Lung (tissue), 12 donors: ENCODE results near the gene WDR19. TPM values are rescaled to one million over a fixed set of nuclear protein-coding genes. Genes with fewer than 3 reads are reported as not detected.

Source experiments
- ATAC-seq: fragments of 200-7000 bp; cut with Tn5 transposase; one replicate; pipeline ENCODE4 v1.9.1; 2020; ENCODE audit warnings: moderate number of reproducible peaks; ENCODE audit not compliant: insufficient read depth, low FRiP score
- DNase-seq, 3 donors: peaks; one replicate each; pipeline ENCODE4 v3.0.0-alpha.2; 2013 to 2017
- H3K27ac ChIP-seq, 2 donors: one replicate each; pipeline ENCODE4 v1.5.1; 2013; ENCODE audit warnings: mild to moderate bottlenecking in 2 of 2, moderate library complexity in 2 of 2, control low read depth in 1 of 2, inconsistent platforms in 1 of 2, low read depth in 1 of 2, low read length in 1 of 2
- H3K27me3 ChIP-seq, 3 donors: one replicate each; pipeline ENCODE4 v1.5.1; 2013; ENCODE audit warnings: low read length in 2 of 3; ENCODE audit not compliant: control insufficient read depth in 3 of 3, insufficient read depth in 3 of 3
- H3K36me3 ChIP-seq, 4 donors: one replicate each; pipeline ENCODE4 v1.5.1; 2013; ENCODE audit warnings: low read length in 4 of 4, mild to moderate bottlenecking in 1 of 4, moderate library complexity in 1 of 4; ENCODE audit not compliant: control insufficient read depth in 4 of 4, insufficient read depth in 4 of 4
- H3K4me1 ChIP-seq, 5 donors: one replicate each; pipeline ENCODE4 v1.5.1; 2013; ENCODE audit warnings: low read length in 5 of 5, mild to moderate bottlenecking in 2 of 5, moderate library complexity in 1 of 5; ENCODE audit not compliant: control insufficient read depth in 5 of 5, insufficient read depth in 5 of 5
- H3K4me3 ChIP-seq: one replicate; pipeline ENCODE4 v1.5.1; 2013; ENCODE audit warnings: mild to moderate bottlenecking, control low read depth, moderate library complexity
- H3K9ac ChIP-seq, 2 donors: one replicate each; pipeline ENCODE4 v1.5.1; 2013; ENCODE audit warnings: low read length in 2 of 2, control low read depth in 1 of 2; ENCODE audit not compliant: insufficient read depth in 1 of 2
- H3K9me3 ChIP-seq, 4 donors: one replicate each; pipeline ENCODE4 v1.5.1; 2013; ENCODE audit warnings: low read length in 3 of 4, mild to moderate bottlenecking in 1 of 4, moderate library complexity in 1 of 4; ENCODE audit not compliant: control insufficient read depth in 4 of 4, insufficient read depth in 3 of 4
- CTCF ChIP-seq: IDR thresholded peaks from 2 replicates; pipeline ENCODE4 v1.5.1; 2012; ENCODE audit warnings: mild to moderate bottlenecking; ENCODE audit errors: control extremely low read depth, extremely low read depth
- WGBS, 2 donors: extraction: QIAGEN DNeasy Blood & Tissue Kit; methylation state at CpG; one replicate each; pipeline ENCODE4 v1.1.7; 2013; 5-methylcytosine and 5-hydroxymethylcytosine counted together
- polyA plus RNA-seq, 2 donors: library from polyadenylated mRNA; stranded (reverse); fragments of 200-250 nt; gene quantifications; one replicate each; pipeline ENCODE4 v1.2.1, GENCODE V29; 2013
- total RNA-seq, 2 donors: library from RNA; depleted of rRNA in 1 of 2; stranded (reverse); fragments of >200 nt in 1 of 2; gene quantifications; one replicate each; pipeline ENCODE4 v1.2.1, GENCODE V29; 2014 to 2021
- donor health status: control.
- donor health status: control.
- donor health status: Bipolar disorder and iron deficiency.
- donor health status: healthy.
- donor health status: DM: yes; HTN: yes; CAD: no.

Gene WDR19
- total and polyA plus RNA-seq, 4 donors = 14.4 to 75.4 (median 40.5) TPM

GRCh38 chr4:39227906-39228305 is 45.6 kb downstream of the WDR19 start:
- 94 to 96% methylated on average over 2 of the region's 2 CpGs for WGBS, 2 donors
- H3K27ac ChIP-seq = no peak overlapping the region

GRCh38 chr4:39228377-39228776 is 46.0 kb downstream of the WDR19 start:
- no peak for TF ChIP-seq CTCF
- 94 to 96% methylated on average over 4 of the region's 4 CpGs for WGBS, 2 donors
- no peak for DNase-seq
- Histone ChIP-seq H3K27ac (no peak overlapping the region), H3K9me3 (no peaks in the 10 kb centered on the region), H3K27me3 (no peaks in the 10 kb centered on the region), H3K36me3 (peaks cover 2 to 16% (median 9%) of the 10 kb centered on the region in 4 donors), H3K4me1 (no peaks in the 10 kb centered on the region), H3K4me3 (no peak overlapping the region), H3K9ac (no peak overlapping the region)
- ATAC-seq = no peak

More at GRCh38 chr4:39227906-39228305, 45.6 kb downstream of the WDR19 start:
- no peaks in the 10 kb centered on the region for H3K27me3 ChIP-seq
- ATAC-seq (no peak), DNase-seq (no peak)
- no peak overlapping the region for H3K9ac ChIP-seq
- TF ChIP-seq CTCF = no peak
- H3K36me3 ChIP-seq = peaks cover 2 to 12% (median 9%) of the 10 kb centered on the region in 4 donors
- H3K4me1 ChIP-seq = no peaks in the 10 kb centered on the region
- H3K4me3 ChIP-seq = no peak overlapping the region
- no peaks in the 10 kb centered on the region for H3K9me3 ChIP-seq

GRCh38 chr4:39230462-39230861 is 48.1 kb downstream of the WDR19 start:
- Histone ChIP-seq H3K36me3 (peaks cover 2 to 17% (median 11%) of the 10 kb centered on the region in 4 donors), H3K4me3 (no peak overlapping the region), H3K27ac (no peak overlapping the region), H3K4me1 (no peaks in the 10 kb centered on the region), H3K27me3 (no peaks in the 10 kb centered on the region), H3K9me3 (no peaks in the 10 kb centered on the region), H3K9ac (no peak overlapping the region)
- ATAC-seq (no peak), DNase-seq (no peak)
- 90 to 97% methylated on average over 2 of the region's 2 CpGs for WGBS, 2 donors
- no peak for TF ChIP-seq CTCF

- Histone ChIP-seq H3K27ac (no peak overlapping the region), H3K36me3 (peaks cover 4 to 26% (median 12%) of the 10 kb centered on the region in 4 donors), H3K27me3 (no peaks in the 10 kb centered on the region), H3K9ac (no peak overlapping the region), H3K4me3 (no peak overlapping the region), H3K4me1 (no peaks in the 10 kb centered on the region), H3K9me3 (no peaks in the 10 kb centered on the region)
- ATAC-seq = no peak
- no peak for DNase-seq
- 97% methylated on average over 3 of the region's 3 CpGs for WGBS, 2 donors
- no peak for TF ChIP-seq CTCF
These were observed 49.3 kb downstream of the WDR19 start for GRCh38 chr4:39231660-39232059.
